ENCODE results near the gene LARP4B.

LARP4B gene

DNA sequence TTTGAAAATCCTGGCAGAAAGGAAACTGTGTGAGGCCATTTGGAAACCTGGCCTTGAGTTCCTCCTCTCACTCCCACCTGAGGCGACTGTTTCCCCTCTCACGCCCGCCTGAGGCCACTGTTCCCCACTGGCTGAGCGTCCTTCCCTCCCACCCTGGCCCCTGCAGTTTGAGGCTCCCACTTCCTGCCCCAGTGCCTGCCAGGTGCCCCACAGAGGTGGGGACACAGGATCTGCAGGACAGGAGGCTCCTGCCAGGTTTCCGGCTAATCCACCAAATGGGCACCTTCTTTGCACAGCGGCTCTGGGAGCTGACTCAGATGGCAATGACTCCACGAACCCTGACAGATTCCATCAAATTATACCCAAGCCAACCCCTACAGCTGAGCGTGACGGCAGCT is 24.3 kb upstream of the LARP4B start:
- H4K91ac ChIP-seq (ENCODE audit: low read depth, low read length), result no peak overlapping the region
- no peak overlapping the region for H3K4me3 ChIP-seq (ENCODE audit: low read depth, low read length)
- H2BK12ac ChIP-seq (ENCODE audit: low read length), result no peak overlapping the region
- no peaks in the 10 kb centered on the region for H3K36me3 ChIP-seq (ENCODE audit: control insufficient read depth in 1 of 2, insufficient read depth in 2 of 2, low read length in 2 of 2)
- no peak overlapping the region for H3K4ac ChIP-seq (ENCODE audit: low read depth, low read length)
- no peak overlapping the region for H3K23ac ChIP-seq (ENCODE audit: low read length)
- no peak overlapping the region for H2BK5ac ChIP-seq (ENCODE audit: low read depth, low read length, poor library complexity)
- H3K18ac ChIP-seq (ENCODE audit: low read length), result no peak overlapping the region
- no peak overlapping the region for H2AK5ac ChIP-seq (ENCODE audit: low read length)
- H3K14ac ChIP-seq (ENCODE audit: low read length), result no peak overlapping the region
- no peak overlapping the region for H4K12ac ChIP-seq (ENCODE audit: low read depth, low read length)
- no peaks in the 10 kb centered on the region for H3K79me2 ChIP-seq (ENCODE audit: control insufficient read depth, insufficient read depth, low read length, poor library complexity)
- H3K79me1 ChIP-seq (ENCODE audit: low read length), result no peaks in the 10 kb centered on the region
- H3K9ac ChIP-seq (ENCODE audit: low read length), result no peak overlapping the region
- H2BK120ac ChIP-seq (ENCODE audit: insufficient read depth, low read length, poor library complexity), result no peak overlapping the region
- DNase-seq, result no peak
- no peak overlapping the region for H3K4me2 ChIP-seq (ENCODE audit: low read length)
- no peak overlapping the region for H3K27ac ChIP-seq (ENCODE audit: low read depth, low read length)
- WGBS (ENCODE audit: extremely low coverage, insufficient coverage, insufficient read length), result no CpG with 5 or more reads among the region's 9 CpGs
- no peaks in the 10 kb centered on the region for H3K27me3 ChIP-seq (ENCODE audit: insufficient read depth, low read length)
- no peaks in the 10 kb centered on the region for H3K9me3 ChIP-seq (ENCODE audit: insufficient read depth, low read depth, low read length)
- H4K8ac ChIP-seq (ENCODE audit: low read depth, low read length), result no peak overlapping the region
- no peak overlapping the region for H2AFZ ChIP-seq (ENCODE audit: insufficient read depth, low read length, poor library complexity)
- no peaks in the 10 kb centered on the region for H3K4me1 ChIP-seq (ENCODE audit: control insufficient read depth in 1 of 2, insufficient read depth in 2 of 2, low read length in 2 of 2)

- no peak overlapping the region for H2BK12ac ChIP-seq (ENCODE audit: low read length)
- no CpG with 5 or more reads among the region's 13 CpGs for WGBS (ENCODE audit: extremely low coverage, insufficient coverage, insufficient read length)
- no peaks in the 10 kb centered on the region for H3K27me3 ChIP-seq (ENCODE audit: insufficient read depth, low read length)
- no peaks in the 10 kb centered on the region for H3K79me2 ChIP-seq (ENCODE audit: control insufficient read depth, insufficient read depth, low read length, poor library complexity)
- no peak overlapping the region for H2AFZ ChIP-seq (ENCODE audit: insufficient read depth, low read length, poor library complexity)
- no peak overlapping the region for H3K4me2 ChIP-seq (ENCODE audit: low read length)
- no peak for DNase-seq
- H3K36me3 ChIP-seq (ENCODE audit: control insufficient read depth in 1 of 2, insufficient read depth in 2 of 2, low read length in 2 of 2), result no peaks in the 10 kb centered on the region
- H3K9me3 ChIP-seq (ENCODE audit: insufficient read depth, low read depth, low read length), result no peaks in the 10 kb centered on the region
- no peak overlapping the region for H4K8ac ChIP-seq (ENCODE audit: low read depth, low read length)
- H3K4me1 ChIP-seq (ENCODE audit: control insufficient read depth in 1 of 2, insufficient read depth in 2 of 2, low read length in 2 of 2), result no peaks in the 10 kb centered on the region
- no peaks in the 10 kb centered on the region for H3K79me1 ChIP-seq (ENCODE audit: low read length)
- no peak overlapping the region for H2BK5ac ChIP-seq (ENCODE audit: low read depth, low read length, poor library complexity)
- no peak overlapping the region for H4K12ac ChIP-seq (ENCODE audit: low read depth, low read length)
- no peak overlapping the region for H2AK5ac ChIP-seq (ENCODE audit: low read length)
- no peak overlapping the region for H2BK120ac ChIP-seq (ENCODE audit: insufficient read depth, low read length, poor library complexity)
- no peak overlapping the region for H3K23ac ChIP-seq (ENCODE audit: low read length)
- no peak overlapping the region for H3K14ac ChIP-seq (ENCODE audit: low read length)
- H3K18ac ChIP-seq (ENCODE audit: low read length), result no peak overlapping the region
- no peak overlapping the region for H3K9ac ChIP-seq (ENCODE audit: low read length)
- no peak overlapping the region for H3K4me3 ChIP-seq (ENCODE audit: low read depth, low read length)
- H4K91ac ChIP-seq (ENCODE audit: low read depth, low read length), result no peak overlapping the region
- H3K4ac ChIP-seq (ENCODE audit: low read depth, low read length), result no peak overlapping the region
- no peak overlapping the region for H3K27ac ChIP-seq (ENCODE audit: low read depth, low read length)
Observed at GRCh38 chr10:955127-955819, 23.8 kb upstream of the LARP4B start.

GRCh38 chr10:954396-954795 is 22.9 kb upstream of the LARP4B start:
- DNase-seq, result no peak
- Histone ChIP-seq H2AK5ac (ENCODE audit: low read length) (no peak overlapping the region), H2AFZ (ENCODE audit: insufficient read depth, low read length, poor library complexity) (no peak overlapping the region), H3K9ac (ENCODE audit: low read length) (no peak overlapping the region), H3K4ac (ENCODE audit: low read depth, low read length) (no peak overlapping the region), H3K9me3 (ENCODE audit: insufficient read depth, low read depth, low read length) (peaks cover 2% of the 10 kb centered on the region), H3K4me2 (ENCODE audit: low read length) (no peak overlapping the region), H3K4me3 (ENCODE audit: low read depth, low read length) (no peak overlapping the region), H3K18ac (ENCODE audit: low read length) (no peak overlapping the region), H4K12ac (ENCODE audit: low read depth, low read length) (no peak overlapping the region), H3K79me1 (ENCODE audit: low read length) (no peaks in the 10 kb centered on the region), H4K8ac (ENCODE audit: low read depth, low read length) (no peak overlapping the region), H3K14ac (ENCODE audit: low read length) (no peak overlapping the region), H2BK120ac (ENCODE audit: insufficient read depth, low read length, poor library complexity) (no peak overlapping the region), H3K27ac (ENCODE audit: low read depth, low read length) (no peak overlapping the region), H3K79me2 (ENCODE audit: control insufficient read depth, insufficient read depth, low read length, poor library complexity) (no peaks in the 10 kb centered on the region), H3K27me3 (ENCODE audit: insufficient read depth, low read length) (no peaks in the 10 kb centered on the region), H3K36me3 (ENCODE audit: control insufficient read depth in 1 of 2, insufficient read depth in 2 of 2, low read length in 2 of 2) (no peaks in the 10 kb centered on the region), H2BK5ac (ENCODE audit: low read depth, low read length, poor library complexity) (no peak overlapping the region), H4K91ac (ENCODE audit: low read depth, low read length) (no peak overlapping the region), H3K23ac (ENCODE audit: low read length) (no peak overlapping the region), H2BK12ac (ENCODE audit: low read length) (no peak overlapping the region), H3K4me1 (ENCODE audit: control insufficient read depth in 1 of 2, insufficient read depth in 2 of 2, low read length in 2 of 2) (no peaks in the 10 kb centered on the region)
- no CpG with 5 or more reads among the region's 21 CpGs for WGBS (ENCODE audit: extremely low coverage, insufficient coverage, insufficient read length)

DNA sequence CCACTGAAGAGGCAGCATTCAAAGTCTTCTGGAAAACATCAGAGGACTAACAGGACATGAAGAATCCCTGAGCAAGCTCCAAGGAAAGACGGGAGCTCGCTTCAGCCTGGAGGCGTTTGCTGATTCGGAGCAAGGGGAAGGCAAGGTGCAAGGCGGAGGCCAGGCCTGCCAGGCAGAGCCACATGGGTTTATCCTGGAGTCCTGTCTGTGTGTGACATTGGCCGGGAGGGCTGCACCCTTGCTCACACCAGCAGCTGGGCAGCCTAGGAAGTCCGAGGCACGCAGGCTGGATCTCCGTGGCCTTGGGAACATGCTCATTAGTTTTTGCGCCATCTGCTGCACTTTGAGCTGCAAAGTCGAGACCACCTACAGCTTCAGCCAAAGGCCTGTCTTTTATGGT is 22.3 kb upstream of the LARP4B start:
- WGBS (ENCODE audit: extremely low coverage, insufficient coverage, insufficient read length), result no CpG with 5 or more reads among the region's 11 CpGs
- Histone ChIP-seq H3K4ac (ENCODE audit: low read depth, low read length) (no peak overlapping the region), H2BK12ac (ENCODE audit: low read length) (no peak overlapping the region), H3K4me1 (ENCODE audit: control insufficient read depth in 1 of 2, insufficient read depth in 2 of 2, low read length in 2 of 2) (no peaks in the 10 kb centered on the region), H3K27me3 (ENCODE audit: insufficient read depth, low read length) (no peaks in the 10 kb centered on the region), H3K9ac (ENCODE audit: low read length) (no peak overlapping the region), H3K36me3 (ENCODE audit: control insufficient read depth in 1 of 2, insufficient read depth in 2 of 2, low read length in 2 of 2) (no peaks in the 10 kb centered on the region), H3K27ac (ENCODE audit: low read depth, low read length) (no peak overlapping the region), H3K18ac (ENCODE audit: low read length) (no peak overlapping the region), H2AK5ac (ENCODE audit: low read length) (no peak overlapping the region), H3K9me3 (ENCODE audit: insufficient read depth, low read depth, low read length) (peaks cover 2% of the 10 kb centered on the region), H2BK120ac (ENCODE audit: insufficient read depth, low read length, poor library complexity) (no peak overlapping the region), H4K12ac (ENCODE audit: low read depth, low read length) (no peak overlapping the region), H2BK5ac (ENCODE audit: low read depth, low read length, poor library complexity) (no peak overlapping the region), H3K79me1 (ENCODE audit: low read length) (no peaks in the 10 kb centered on the region), H3K23ac (ENCODE audit: low read length) (no peak overlapping the region), H3K4me2 (ENCODE audit: low read length) (no peak overlapping the region), H4K8ac (ENCODE audit: low read depth, low read length) (no peak overlapping the region), H3K14ac (ENCODE audit: low read length) (no peak overlapping the region), H3K4me3 (ENCODE audit: low read depth, low read length) (no peak overlapping the region), H2AFZ (ENCODE audit: insufficient read depth, low read length, poor library complexity) (no peak overlapping the region), H4K91ac (ENCODE audit: low read depth, low read length) (no peak overlapping the region), H3K79me2 (ENCODE audit: control insufficient read depth, insufficient read depth, low read length, poor library complexity) (no peaks in the 10 kb centered on the region)
- DNase-seq, result no peak
